GM19438 (cell line): ENCODE results near the gene ARHGEF17.

Source experiments
- ATAC-seq: cut with Tn5 transposase; IDR thresholded peaks from one replicate; pipeline ENCODE4 v1.9.1; 2021; ENCODE audit warnings: low read depth; ENCODE audit not compliant: unreplicated experiment

The ARHGEF17 gene

DNA sequence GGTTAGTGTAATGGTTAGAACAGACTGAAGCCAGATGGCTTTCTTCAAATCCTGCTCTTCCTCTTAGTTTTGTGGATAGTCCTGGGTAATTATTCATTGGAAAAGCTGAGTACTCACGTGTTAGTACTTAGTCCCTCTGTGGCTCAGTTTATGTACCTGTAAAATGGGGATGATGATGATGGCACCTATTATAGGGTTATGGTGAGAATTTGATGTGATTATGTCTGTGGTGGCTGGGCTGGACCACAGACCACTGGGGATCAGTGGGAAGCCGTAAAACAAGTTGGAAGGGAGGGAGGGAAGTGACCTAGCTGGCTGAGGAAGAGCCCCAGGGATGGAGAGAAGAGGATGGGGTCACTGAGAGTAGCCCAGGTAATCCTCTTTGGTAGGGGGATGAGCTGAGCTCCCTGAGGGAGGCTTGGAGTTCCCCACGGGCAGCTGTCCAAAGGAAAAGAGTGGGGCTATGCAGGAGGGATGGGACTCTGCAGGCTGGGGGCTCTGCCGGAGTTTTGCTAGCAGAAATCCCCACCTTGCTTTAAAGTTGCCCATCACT, 19.8 kb downstream of the ARHGEF17 start:
- ATAC-seq, result no peak

GRCh38 chr11:73330569-73331093, 22.6 kb downstream of the ARHGEF17 start:
- no peak for ATAC-seq

DNA sequence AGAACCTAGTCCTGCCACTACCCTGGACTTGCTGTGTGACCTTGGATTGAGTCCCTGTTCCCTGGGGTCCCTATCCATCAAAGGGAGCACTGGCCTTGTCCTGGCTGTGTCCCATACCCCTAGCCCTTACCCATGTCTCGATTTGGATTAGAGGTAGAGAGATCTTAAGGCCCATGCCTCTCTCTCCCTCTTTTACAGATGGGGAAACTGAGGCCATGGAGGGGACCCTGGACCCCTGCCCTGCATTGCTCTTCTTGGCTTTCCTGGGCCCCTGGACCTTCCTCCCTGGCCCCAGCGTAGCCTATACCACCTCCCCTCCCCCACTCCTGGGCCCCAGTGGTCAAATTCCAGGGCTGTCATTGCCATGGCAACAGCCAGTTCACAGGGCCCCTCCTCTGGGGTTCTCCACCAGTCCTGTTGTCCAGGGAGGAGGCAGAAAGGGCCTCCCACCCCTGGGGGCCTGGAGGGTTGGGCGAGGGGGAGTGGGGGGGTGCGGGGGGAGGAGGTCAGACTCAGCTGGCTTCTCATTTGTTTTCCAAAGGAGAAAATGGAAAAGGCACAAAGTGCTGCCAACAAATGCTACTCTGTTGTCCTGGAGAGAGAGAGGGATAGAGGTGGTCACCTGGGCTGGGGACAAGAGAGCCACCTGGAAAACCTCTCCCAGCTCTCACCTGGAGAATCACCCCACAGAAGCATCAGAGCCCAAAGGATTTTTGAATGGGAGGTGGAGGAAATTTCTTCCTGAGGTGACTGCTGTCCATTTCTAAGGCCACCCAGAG, 23.3 kb downstream of the ARHGEF17 start:
- ATAC-seq, result no peak

GRCh38 chr11:73333173-73333572, 25.1 kb downstream of the ARHGEF17 start:
- ATAC-seq, result no peak

GRCh38 chr11:73333640-73334383, 25.7 kb downstream of the ARHGEF17 start:
- ATAC-seq, result no peak

DNA sequence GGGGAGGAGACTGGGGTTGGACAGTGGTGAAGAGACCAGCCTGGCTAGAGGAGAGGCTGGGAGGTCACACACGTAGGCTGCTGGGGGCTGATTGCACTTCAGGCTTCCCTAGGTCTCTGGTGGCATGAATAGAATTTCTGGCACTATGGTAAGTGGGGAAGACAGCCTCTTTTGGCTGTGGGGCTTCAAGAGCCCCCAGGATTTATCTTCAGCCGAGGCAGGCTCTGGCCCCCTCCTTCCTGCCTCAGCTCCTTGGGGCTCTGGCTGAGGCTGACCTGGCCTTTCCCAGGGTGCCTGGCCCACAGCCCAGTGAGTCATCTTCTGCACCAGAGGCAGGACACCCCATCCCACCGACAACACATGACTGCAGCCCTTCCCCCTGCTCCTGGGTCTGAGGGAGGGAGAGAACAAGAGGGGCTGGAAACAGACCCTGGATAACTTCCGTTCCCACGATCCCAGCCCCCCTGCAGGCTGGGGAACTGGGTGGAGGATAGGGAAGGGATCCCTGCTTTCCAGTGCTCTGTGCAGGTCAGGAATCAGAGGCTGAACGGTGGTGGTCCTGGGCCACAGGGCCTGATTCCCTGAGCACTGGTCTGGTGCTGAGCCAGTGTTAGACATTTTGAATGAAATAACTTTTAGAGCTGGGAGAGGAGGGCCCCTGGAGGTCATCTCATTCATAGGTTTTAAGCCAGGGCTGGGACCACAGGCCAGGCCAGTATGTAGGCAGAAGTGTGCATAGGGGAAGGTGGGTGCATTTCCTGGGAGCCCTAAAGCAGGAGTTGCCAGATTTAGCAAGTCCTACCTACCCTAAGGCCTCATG, 26.5 kb downstream of the ARHGEF17 start:
- no peak for ATAC-seq

DNA sequence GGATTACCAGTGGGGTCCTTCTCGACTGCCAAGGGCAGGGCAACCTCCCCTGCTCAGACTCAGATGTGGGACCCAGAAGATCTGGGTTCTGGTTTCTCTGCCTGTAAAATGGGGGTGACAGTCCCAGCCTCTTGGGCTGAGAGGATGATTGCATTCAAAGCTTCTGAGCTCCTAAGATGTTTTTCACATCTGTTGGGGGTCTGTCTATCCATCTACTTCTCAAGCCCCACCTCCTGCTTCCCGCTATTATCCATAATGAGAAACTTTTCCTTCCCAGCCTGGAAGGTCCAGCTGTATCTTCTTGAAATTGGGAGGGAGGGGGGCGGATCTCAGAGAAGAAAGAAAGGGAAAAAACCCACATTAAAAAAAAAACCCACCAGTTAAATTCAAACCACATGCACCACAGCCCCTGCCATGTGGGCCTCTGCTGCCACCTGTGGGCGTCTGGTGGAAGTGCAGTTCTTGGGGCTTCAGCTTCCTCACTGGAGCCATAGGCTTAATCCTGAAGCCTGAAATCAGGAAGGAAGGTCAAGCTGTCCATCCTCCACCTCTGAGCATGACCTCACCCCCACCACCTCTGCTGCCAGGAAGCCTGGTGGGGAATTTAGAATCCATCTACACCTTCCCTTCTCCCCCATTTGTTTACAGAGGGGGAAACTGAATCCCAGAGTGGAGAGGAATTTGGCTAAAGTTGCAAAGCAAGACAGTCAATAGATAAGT, 27.3 kb downstream of the ARHGEF17 start:
- ATAC-seq, result no peak

DNA sequence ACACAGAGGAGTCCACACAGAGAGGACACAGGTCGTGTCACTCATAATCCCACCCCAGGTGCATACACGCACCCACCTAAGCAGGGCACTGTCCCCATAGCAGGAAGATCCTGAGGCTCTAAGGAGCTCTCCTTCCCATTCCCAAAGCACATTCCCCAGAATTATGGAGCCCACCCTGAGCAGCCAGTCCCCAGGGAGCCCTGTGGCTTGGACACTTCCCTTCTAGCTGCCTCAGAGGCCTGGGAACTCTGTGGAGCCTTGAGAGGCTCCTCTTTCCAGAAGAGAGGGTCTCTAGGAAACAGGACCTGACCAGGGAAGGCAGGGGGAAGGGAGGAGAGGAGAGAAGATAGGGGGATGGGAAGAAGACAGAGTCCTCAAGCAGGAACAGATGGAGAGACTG, 29.8 kb downstream of the ARHGEF17 start:
- ATAC-seq, result no peak

- no peak for ATAC-seq
These were observed 30.2 kb downstream of the ARHGEF17 start for GRCh38 chr11:73338279-73338678.

GRCh38 chr11:73340164-73340563, 32.1 kb downstream of the ARHGEF17 start:
- ATAC-seq, result no peak

DNA sequence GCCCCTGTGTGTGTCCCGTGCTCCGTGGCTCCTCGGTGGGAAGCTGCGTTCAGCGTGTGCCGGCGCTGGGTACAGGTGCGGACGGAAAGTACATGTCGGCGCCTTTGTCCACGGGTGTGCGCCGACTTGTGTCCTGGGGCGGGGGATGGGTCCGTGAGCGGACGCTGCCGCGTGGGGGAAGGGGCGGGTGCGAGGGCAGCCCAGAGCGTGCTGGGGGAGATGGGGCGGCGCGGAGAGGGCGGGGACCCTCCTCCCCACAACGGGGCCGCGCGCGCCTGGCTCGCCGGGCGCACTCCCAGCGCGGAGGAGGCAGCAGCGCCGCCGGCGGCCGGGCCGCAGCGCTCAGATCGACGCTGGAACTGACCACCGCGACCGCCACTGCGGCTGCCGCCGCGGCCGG, 34.6 kb downstream of the ARHGEF17 start:
- no peak for ATAC-seq

DNA sequence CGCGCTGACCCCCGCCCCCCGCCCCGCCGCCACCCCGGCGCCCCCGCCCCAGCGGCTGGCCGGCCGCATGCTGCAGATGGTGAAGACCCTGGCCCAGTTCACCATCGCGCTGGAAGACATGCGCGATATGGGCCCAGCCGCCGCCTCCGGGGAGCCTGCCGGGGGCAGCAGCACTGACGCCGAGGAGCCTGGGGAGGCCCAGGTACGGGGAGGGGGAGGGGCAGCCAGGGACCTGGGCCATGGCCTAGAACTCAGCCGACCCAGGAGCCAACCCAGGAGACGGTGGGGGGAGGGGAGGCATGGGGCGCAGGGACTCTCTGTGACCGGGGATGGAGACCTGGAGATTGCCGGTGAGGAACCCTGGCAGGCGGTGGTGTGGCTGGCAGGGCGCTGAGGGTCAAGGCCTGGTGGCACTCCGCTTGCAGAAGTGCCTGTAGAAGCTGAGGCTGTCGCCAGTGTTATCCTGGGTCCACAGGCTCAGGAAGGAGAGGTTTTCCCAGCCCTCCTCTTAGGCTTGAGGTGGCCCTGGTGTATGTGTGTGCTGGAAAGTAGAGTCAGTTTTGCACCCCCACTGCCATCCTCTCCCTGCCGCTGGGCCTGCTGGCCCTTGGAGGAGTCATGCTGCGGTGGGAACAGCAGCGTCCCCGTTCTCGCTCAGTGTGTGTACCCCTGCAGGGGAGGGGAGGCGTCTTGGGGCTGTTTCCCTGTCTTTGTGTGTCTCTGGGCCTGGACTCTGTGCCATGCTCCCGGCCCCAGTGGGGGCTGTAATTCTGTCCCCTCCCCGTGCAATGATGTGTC, 35.2 kb downstream of the ARHGEF17 start:
- no peak for ATAC-seq

DNA sequence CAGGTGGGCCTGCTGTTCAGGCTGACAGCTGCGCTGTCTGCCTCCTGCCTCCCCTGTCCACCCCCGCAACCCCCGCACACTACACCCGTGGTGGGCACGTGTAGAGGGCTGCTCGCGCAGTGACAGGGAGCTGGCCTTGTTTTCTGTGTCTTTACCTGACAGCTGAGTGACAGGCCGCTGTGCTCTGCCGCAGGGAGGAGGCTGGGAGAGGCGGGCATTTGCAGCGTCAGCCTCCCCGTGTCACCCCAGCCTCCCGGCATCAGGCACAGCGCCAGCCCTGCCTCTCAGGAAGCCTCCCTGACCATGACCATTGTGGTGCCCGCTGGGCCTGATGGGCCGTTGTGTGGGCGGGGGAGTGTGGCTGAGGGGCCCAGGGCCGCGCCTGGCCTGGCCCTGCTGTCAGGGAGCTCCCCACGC, 36.1 kb downstream of the ARHGEF17 start:
- no peak for ATAC-seq

DNA sequence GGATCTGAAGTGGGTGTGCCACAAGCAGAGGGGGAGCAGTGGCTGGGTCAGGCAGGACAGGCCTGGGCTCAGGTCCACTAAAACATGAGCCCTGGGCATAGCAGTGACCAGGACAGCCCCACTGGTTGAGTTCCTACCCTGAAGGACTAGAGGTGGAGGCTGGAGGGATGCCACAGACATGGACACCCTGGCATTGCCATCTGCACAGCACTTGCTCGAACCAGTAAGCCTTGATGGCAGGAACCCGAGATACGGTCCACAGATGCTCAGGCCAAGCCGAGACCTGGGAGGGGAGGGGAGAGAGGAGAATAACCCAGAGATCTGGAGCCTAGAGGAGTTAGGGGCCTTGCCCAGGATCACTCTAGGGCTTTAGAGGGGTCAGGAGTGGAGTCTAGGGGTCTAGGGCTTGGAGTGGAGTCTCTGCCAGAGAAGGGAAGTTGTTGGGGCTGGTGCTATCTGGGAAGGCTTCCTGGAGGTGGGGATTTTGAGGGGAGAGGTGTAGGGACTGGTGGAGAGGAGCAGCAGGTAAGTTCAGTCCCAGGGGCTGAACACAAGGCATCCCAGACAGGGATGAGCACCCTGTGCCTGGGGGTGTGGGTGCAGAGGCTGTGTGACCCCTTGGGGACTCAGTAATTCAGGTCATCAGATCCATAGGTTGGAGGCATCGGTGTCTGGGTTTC, 37.5 kb downstream of the ARHGEF17 start:
- no peak for ATAC-seq

DNA sequence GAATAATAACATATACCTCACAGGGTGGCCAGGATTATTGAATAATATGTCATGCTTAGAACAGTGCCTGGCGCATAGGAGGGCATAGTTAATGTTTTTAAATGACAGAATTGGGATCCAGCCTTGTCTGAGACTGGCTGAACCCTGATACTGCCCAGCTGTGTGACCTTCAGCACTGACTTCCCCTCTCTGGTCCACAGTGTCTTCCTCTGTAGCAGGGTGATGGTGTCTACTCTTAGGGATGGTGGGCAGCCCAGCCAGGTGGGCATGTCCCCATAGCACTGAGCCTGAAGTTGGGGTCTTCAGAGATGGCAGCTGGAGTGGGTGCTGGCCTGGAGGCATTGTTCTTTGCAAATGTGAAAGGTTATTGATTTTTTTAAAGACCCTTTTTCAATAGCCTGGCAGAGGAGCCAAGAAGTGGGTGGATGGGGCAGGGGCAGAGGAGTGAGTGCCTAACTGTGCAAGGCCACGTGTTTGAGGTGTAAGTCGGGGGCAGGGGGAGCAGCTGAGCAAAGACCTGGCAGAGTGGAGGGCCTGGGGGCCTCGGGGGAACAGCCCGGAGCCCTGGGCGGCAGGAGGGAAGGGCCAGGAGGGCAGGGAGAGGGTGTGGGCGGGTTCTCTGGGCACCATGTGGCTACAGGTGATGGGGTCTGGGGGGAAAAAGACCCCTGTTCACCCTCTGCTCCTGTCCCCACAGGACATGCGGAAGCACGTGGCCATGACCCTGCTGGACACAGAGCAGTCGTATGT, 38.3 kb downstream of the ARHGEF17 start:
- no peak for ATAC-seq

GRCh38 chr11:73347067-73347466, 39.0 kb downstream of the ARHGEF17 start:
- no peak for ATAC-seq

DNA sequence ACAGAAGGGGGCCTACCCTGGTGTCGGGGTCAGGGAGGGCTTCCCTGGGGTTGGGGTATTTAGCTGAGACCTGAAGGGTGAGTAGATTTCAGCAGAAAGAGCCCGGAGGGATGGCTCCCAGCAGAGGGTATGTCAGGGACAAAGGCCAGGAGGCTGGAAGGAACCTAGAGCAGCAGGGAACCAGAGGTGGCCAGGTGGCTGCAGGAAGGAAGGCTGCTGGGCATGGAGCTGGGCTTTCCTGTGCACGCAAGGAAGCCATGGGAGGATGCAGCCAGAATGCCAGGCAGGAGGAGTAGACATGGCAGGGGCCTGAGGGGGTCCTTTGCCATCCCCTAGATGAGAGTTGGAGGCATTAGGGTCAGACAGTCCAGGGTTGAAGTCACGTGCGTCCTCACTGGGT, 40.8 kb downstream of the ARHGEF17 start:
- no peak for ATAC-seq

DNA sequence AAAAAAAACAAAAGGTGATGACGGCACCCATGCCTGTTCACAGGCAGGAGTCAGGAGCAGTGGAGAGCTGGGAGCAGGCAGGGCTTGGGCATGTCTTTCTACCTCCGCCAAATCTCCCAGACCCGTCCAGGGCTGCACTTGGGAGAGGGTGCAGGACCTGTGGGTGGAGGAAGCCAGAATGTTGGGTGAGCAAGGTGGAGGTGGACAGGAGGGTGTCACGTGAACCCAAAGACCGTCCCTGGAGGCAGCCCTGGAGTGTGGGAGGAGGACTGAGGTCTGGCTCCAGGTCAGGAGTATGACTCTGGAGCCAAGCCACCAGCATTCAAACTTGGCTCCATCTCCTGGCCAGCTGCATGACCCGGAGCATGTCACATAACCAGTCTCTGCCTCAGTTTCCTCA, 41.6 kb downstream of the ARHGEF17 start:
- ATAC-seq, result no peak
